Osteoblast (primary cell): ENCODE results near the gene MLLT11. TPM values are rescaled to one million over a fixed set of nuclear protein-coding genes. Genes with fewer than 3 reads are reported as not detected.

Source experiments
- DNase-seq: peaks from one replicate; pipeline ENCODE4 v3.0.0; 2011; ENCODE audit warnings: low spot score, mixed read lengths; ENCODE audit not compliant: insufficient read length; ENCODE audit errors: missing footprints
- H2AFZ ChIP-seq: 2 replicates; pipeline ENCODE4 v1.6.0; 2011; ENCODE audit warnings: mild to moderate bottlenecking, low read length
- H3K27ac ChIP-seq: 2 replicates; pipeline ENCODE4 v1.5.1; 2011; ENCODE audit warnings: mild to moderate bottlenecking, low read depth, low read length, moderate library complexity
- H3K27me3 ChIP-seq: 2 replicates; pipeline ENCODE4 v1.6.0; 2012; ENCODE audit warnings: mild to moderate bottlenecking, control low read depth, inconsistent platforms, low read length, moderate library complexity; ENCODE audit not compliant: insufficient read depth
- H3K36me3 ChIP-seq: 2 replicates; pipeline ENCODE4 v1.5.1; 2011; ENCODE audit warnings: mild to moderate bottlenecking, low read length, control low read depth, moderate library complexity; ENCODE audit not compliant: insufficient read depth
- H3K4me1 ChIP-seq: 2 replicates; pipeline ENCODE4 v1.5.1; 2011; ENCODE audit warnings: mild to moderate bottlenecking, low read length, control low read depth, moderate library complexity; ENCODE audit not compliant: insufficient read depth
- H3K4me2 ChIP-seq: 2 replicates; pipeline ENCODE4 v1.6.0; 2011; ENCODE audit warnings: mild to moderate bottlenecking, low read length; ENCODE audit not compliant: insufficient read depth
- H3K4me3 ChIP-seq: fragments of 200-600 bp; sonication (generic); 3 replicates; pipeline ENCODE4 v1.5.1; 2012; ENCODE audit warnings: mild to moderate bottlenecking, low read length, inconsistent platforms; ENCODE audit not compliant: insufficient read depth
- H3K79me2 ChIP-seq: 2 replicates; pipeline ENCODE4 v1.6.0; 2012; ENCODE audit warnings: mild to moderate bottlenecking, low read length, control low read depth, inconsistent platforms; ENCODE audit not compliant: insufficient read depth
- H3K9me3 ChIP-seq: 2 replicates; pipeline ENCODE4 v1.5.1; 2011; ENCODE audit warnings: low read depth, low read length, control low read depth
- H4K20me1 ChIP-seq: 2 replicates; pipeline ENCODE4 v1.6.0; 2012; ENCODE audit warnings: mild to moderate bottlenecking, low read length, control low read depth; ENCODE audit not compliant: insufficient read depth
- CTCF ChIP-seq: IDR thresholded peaks from 2 replicates; pipeline ENCODE4 v1.5.1; 2011; ENCODE audit warnings: mild to moderate bottlenecking, low read depth, low read length, moderate library complexity; ENCODE audit errors: extremely low read depth
- total RNA-seq: library from RNA; depleted of rRNA; stranded (reverse); fragments of >200 nt; gene quantifications from 2 replicates; pipeline ENCODE4 v1.2.3, GENCODE V29; 2012

The MLLT11 gene
- total RNA-seq, 1 donor = 1.4 TPM

GRCh38 chr1:151035167-151035566, 25.0 kb upstream of the MLLT11 start:
- Histone ChIP-seq H3K79me2 (no peaks in the 10 kb centered on the region), H3K9me3 (no peaks in the 10 kb centered on the region), H2AFZ (no peak overlapping the region), H3K27me3 (no peaks in the 10 kb centered on the region), H3K4me3 (no peak overlapping the region), H4K20me1 (no peaks in the 10 kb centered on the region), H3K4me2 (no peak overlapping the region), H3K27ac (no peak overlapping the region), H3K36me3 (peaks cover 28% of the 10 kb centered on the region), H3K4me1 (peaks cover 4% of the 10 kb centered on the region)
- TF ChIP-seq CTCF = no peak
- DNase-seq = no peak

- no peak within 1 kb of the TSS for H3K27ac ChIP-seq
- H2AFZ ChIP-seq = no peak within 1 kb of the TSS
- DNase-seq = no peak
- no peak within 1 kb of the TSS for H3K4me2 ChIP-seq
- H3K9me3 ChIP-seq = no peaks in the 10 kb centered on the region
- peaks cover 4% of the 10 kb centered on the region for H3K4me1 ChIP-seq
- TF ChIP-seq CTCF = no peak
- no peaks in the 10 kb centered on the region for H3K79me2 ChIP-seq
- peaks cover 20% of the 10 kb centered on the region for H3K36me3 ChIP-seq
- H4K20me1 ChIP-seq = no peaks in the 10 kb centered on the region
- no peaks in the 10 kb centered on the region for H3K27me3 ChIP-seq
- H3K4me3 ChIP-seq = no peak within 1 kb of the TSS
Measured at GRCh38 chr1:151036356-151036755, 23.8 kb upstream of the MLLT11 start, which contains the start of gene BNIPL. BNIPL (plus strand) TSS chr1:151036586; CDS start chr1:151036726, 140 bp downstream.

GRCh38 chr1:151037032-151037431, 23.2 kb upstream of the MLLT11 start:
- Histone ChIP-seq H3K27ac (no peak overlapping the region), H3K36me3 (peaks cover 17% of the 10 kb centered on the region), H2AFZ (no peak overlapping the region), H3K4me3 (no peak overlapping the region), H3K9me3 (no peaks in the 10 kb centered on the region), H3K27me3 (no peaks in the 10 kb centered on the region), H4K20me1 (no peaks in the 10 kb centered on the region), H3K4me2 (no peak overlapping the region), H3K4me1 (peaks cover 4% of the 10 kb centered on the region), H3K79me2 (no peaks in the 10 kb centered on the region)
- DNase-seq = no peak
- no peak for TF ChIP-seq CTCF

- TF ChIP-seq CTCF = no peak
- Histone ChIP-seq H3K9me3 (no peaks in the 10 kb centered on the region), H3K4me3 (no peak overlapping the region), H3K27ac (no peak overlapping the region), H3K79me2 (no peaks in the 10 kb centered on the region), H3K36me3 (peaks cover 8% of the 10 kb centered on the region), H3K4me2 (no peak overlapping the region), H3K4me1 (no peaks in the 10 kb centered on the region), H2AFZ (no peak overlapping the region), H3K27me3 (no peaks in the 10 kb centered on the region), H4K20me1 (no peaks in the 10 kb centered on the region)
- no peak for DNase-seq
Measured at GRCh38 chr1:151039521-151039920, 20.7 kb upstream of the MLLT11 start.
